ENCODE results near the gene FITM1.

Gene FITM1

GRCh38 chr14:24132976-24133375 is 2.5 kb downstream of the FITM1 start:
- Histone ChIP-seq H3K9ac (ENCODE audit: low read length) (no peak overlapping the region), H3K4me1 (ENCODE audit: insufficient read depth, low read length, severe bottlenecking) (peaks cover 29% of the 10 kb centered on the region)

GRCh38 chr14:24133735-24134134 is 3.3 kb downstream of the FITM1 start:
- Histone ChIP-seq H3F3A (ENCODE audit: insufficient read depth, low read length) (no peaks in the 10 kb centered on the region), H3K4me2 (ENCODE audit: low read length) (no peak overlapping the region), H3K36me3 (ENCODE audit: insufficient read depth, low read length) (peaks cover 17% of the 10 kb centered on the region), H3K27me3 (ENCODE audit: insufficient read depth, low read length) (no peaks in the 10 kb centered on the region), H3K9ac (ENCODE audit: low read length) (no peak overlapping the region), H3K4me3 (ENCODE audit: low read depth, low read length, poor library complexity, severe bottlenecking) (no peak overlapping the region), H2AFZ (ENCODE audit: low read length) (no peak overlapping the region), H4K20me1 (ENCODE audit: insufficient read depth, low read length) (no peaks in the 10 kb centered on the region), H3K79me2 (ENCODE audit: insufficient read depth, low read length) (no peaks in the 10 kb centered on the region), H3K9me3 (ENCODE audit: low read length) (no peaks in the 10 kb centered on the region), H3K9me2 (ENCODE audit: low read depth, low read length) (no peaks in the 10 kb centered on the region), H3K4me1 (ENCODE audit: insufficient read depth, low read length, severe bottlenecking) (peaks cover 29% of the 10 kb centered on the region), H3K27ac (ENCODE audit: low read depth, low read length, poor library complexity, severe bottlenecking) (no peak overlapping the region)
- no peak for TF ChIP-seq CTCF (IDR thresholded peaks at IDR 0.05; ENCODE audit: low read length)
- TF ChIP-seq EZH2 (IDR thresholded peaks at IDR 0.05; ENCODE audit: borderline replicate concordance, low read length) = no peak

More at GRCh38 chr14:24132976-24133375, 2.5 kb downstream of the FITM1 start:
- Histone ChIP-seq H3K9me2 (ENCODE audit: low read depth, low read length) (no peaks in the 10 kb centered on the region), H3K4me2 (ENCODE audit: low read length) (no peak overlapping the region), H3K27me3 (ENCODE audit: insufficient read depth, low read length) (no peaks in the 10 kb centered on the region), H2AFZ (ENCODE audit: low read length) (no peak overlapping the region), H4K20me1 (ENCODE audit: insufficient read depth, low read length) (no peaks in the 10 kb centered on the region), H3K9me3 (ENCODE audit: low read length) (no peaks in the 10 kb centered on the region), H3F3A (ENCODE audit: insufficient read depth, low read length) (no peaks in the 10 kb centered on the region), H3K36me3 (ENCODE audit: insufficient read depth, low read length) (peaks cover 9% of the 10 kb centered on the region), H3K27ac (ENCODE audit: low read depth, low read length, poor library complexity, severe bottlenecking) (no peak overlapping the region), H3K4me3 (ENCODE audit: low read depth, low read length, poor library complexity, severe bottlenecking) (no peak overlapping the region), H3K79me2 (ENCODE audit: insufficient read depth, low read length) (no peaks in the 10 kb centered on the region)
- TF ChIP-seq EZH2 (IDR thresholded peaks at IDR 0.05; ENCODE audit: borderline replicate concordance, low read length) = no peak
- no peak for TF ChIP-seq CTCF (IDR thresholded peaks at IDR 0.05; ENCODE audit: low read length)

DNA sequence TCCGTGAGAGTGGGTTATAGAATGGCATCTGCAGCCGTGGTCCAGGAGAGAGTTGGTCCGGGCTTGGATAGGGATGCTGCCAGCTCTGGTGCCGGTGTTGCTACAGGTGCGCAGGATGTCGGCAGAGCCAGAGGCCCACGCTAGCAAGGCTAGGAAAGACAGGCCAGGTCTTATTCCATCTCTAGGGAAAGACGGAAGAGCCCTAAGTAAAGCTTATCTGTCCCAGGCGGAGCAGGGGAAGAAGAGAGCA is 5.0 kb downstream of the FITM1 start:
- Histone ChIP-seq H3K4me1 (ENCODE audit: insufficient read depth, low read length, severe bottlenecking) (peaks cover 41% of the 10 kb centered on the region), H3K79me2 (ENCODE audit: insufficient read depth, low read length) (peaks cover 9% of the 10 kb centered on the region), H3K9me3 (ENCODE audit: low read length) (no peaks in the 10 kb centered on the region), H3K27me3 (ENCODE audit: insufficient read depth, low read length) (no peaks in the 10 kb centered on the region), H2AFZ (ENCODE audit: low read length) (no peak overlapping the region; the same call in 1 of the 2 replicates), H3F3A (ENCODE audit: insufficient read depth, low read length) (no peaks in the 10 kb centered on the region), H3K36me3 (ENCODE audit: insufficient read depth, low read length) (peaks cover 28% of the 10 kb centered on the region), H3K27ac (ENCODE audit: low read depth, low read length, poor library complexity, severe bottlenecking) (no peak overlapping the region), H3K9me2 (ENCODE audit: low read depth, low read length) (no peaks in the 10 kb centered on the region), H3K4me2 (ENCODE audit: low read length) (peak overlapping the region; percentile 78), H4K20me1 (ENCODE audit: insufficient read depth, low read length) (no peaks in the 10 kb centered on the region), H3K4me3 (ENCODE audit: low read depth, low read length, poor library complexity, severe bottlenecking) (peak overlapping the region; percentile 98), H3K9ac (ENCODE audit: low read length) (peak overlapping the region; percentile 94)
- TF ChIP-seq EZH2 (IDR thresholded peaks at IDR 0.05; ENCODE audit: borderline replicate concordance, low read length) = no peak
- no peak for TF ChIP-seq CTCF (IDR thresholded peaks at IDR 0.05; ENCODE audit: low read length)
